Measurements from ENCODE around the gene COG5. TPM values are rescaled to one million over a fixed set of nuclear protein-coding genes. Genes with fewer than 3 reads are reported as not detected.

COG5 gene
- total and polyA plus RNA-seq, 2 of the 4 experiments (the other 2 are of a cell fraction), result 18.5 to 27.4 TPM

- ATAC-seq (ENCODE audit: low read depth) (peak; percentile 99), DNase-seq (peak; percentile 79)
- TF ChIP-seq CTCF (conservative IDR thresholded peaks at IDR 0.05; ENCODE audit: low read depth, low read length), result peak; percentile 96
- TF ChIP-seq SMC3 (IDR thresholded peaks at IDR 0.05; ENCODE audit: low read depth, low read length), result peak; percentile 97
- TF ChIP-seq POLR2A (IDR thresholded peaks at IDR 0.05; ENCODE audit: low read depth, low read length), result peak; percentile 49; the same call in 1 of the 2 replicates
- TF ChIP-seq RFX5 (IDR thresholded peaks at IDR 0.05; ENCODE audit: low read depth, low read length), result no peak
- TF ChIP-seq CHD1 (IDR thresholded peaks at IDR 0.05; ENCODE audit: low read depth, low read length), result peak; percentile 49; the same call in 1 of the 2 replicates
- TF ChIP-seq MAFK (IDR thresholded peaks at IDR 0.05; ENCODE audit: low read depth, low read length), result peak; percentile 24; the same call in 1 of the 2 replicates
- TF ChIP-seq NFE2L2 (IDR thresholded peaks at IDR 0.05; ENCODE audit: low read depth, low read length), result peak; percentile 83
- peak; percentile 98 for TF ChIP-seq RAD21 (IDR thresholded peaks at IDR 0.05; ENCODE audit: low read length)
- TF ChIP-seq MAZ (IDR thresholded peaks at IDR 0.05; ENCODE audit: borderline replicate concordance, low read depth, low read length), result no peak
- no peak overlapping the region for H3K18ac ChIP-seq (ENCODE audit: low read depth, low read length)
- no peak overlapping the region for H4K5ac ChIP-seq (ENCODE audit: low read depth, low read length)
- H4K20me1 ChIP-seq (ENCODE audit: insufficient read depth, low read length), result peaks cover 8% of the 10 kb centered on the region; the same call in 1 of the 2 replicates
- H3K56ac ChIP-seq (ENCODE audit: extremely low read depth, insufficient read depth, low read length), result no peak overlapping the region
- intact Hi-C loops (cut with micrococcal nuclease) (loop anchor here (1.0 to 5.0 kb wide), 6 partner anchors 119 to 684 kb away; partner anchors contain the start of gene BCAP29), dilution Hi-C loops (cut with HindIII; ENCODE audit: low sequenced_read_pairs, unreplicated experiment) (loop anchor here (25.0 kb wide), 1 partner anchor 249 kb away; no protein-coding TSS in a partner anchor), in situ Hi-C loops (cut with MboI; ENCODE audit: low sequenced_read_pairs) (loop anchor here (5.0 kb wide), 1 partner anchor 409 kb away; no protein-coding TSS in a partner anchor)
- no peak overlapping the region for H3K23ac ChIP-seq (ENCODE audit: low read depth, low read length)
- H4K91ac ChIP-seq (ENCODE audit: insufficient read depth, low read depth, low read length), result no peak overlapping the region
- H3K27me3 ChIP-seq (ENCODE audit: control insufficient read depth, insufficient read depth, low read length), result no peaks in the 10 kb centered on the region
- no peaks in the 10 kb centered on the region for H3K4me1 ChIP-seq (ENCODE audit: control insufficient read depth, insufficient read depth, low read length)
- H3K4me3 ChIP-seq (ENCODE audit: insufficient read depth, low read depth, low read length), result no peak overlapping the region
- ChIA-PET POLR2A (ENCODE audit: unreplicated experiment) (interaction anchor here (0.5 kb wide), 1 partner anchor 84 kb away, joined by 6 read pairs; no protein-coding TSS in a partner anchor), CTCF (interaction anchor here (0.7 to 1.9 kb wide), 7 partner anchors 9 to 411 kb away, joined by 3 to 12 read pairs (median 3); no protein-coding TSS in a partner anchor)
- no TSS peak for BruUV-seq (replicated peaks)
- no peak overlapping the region for H2BK15ac ChIP-seq (ENCODE audit: low read depth, low read length)
- no peak overlapping the region; the same call in 1 of the 2 replicates for H2AK5ac ChIP-seq (ENCODE audit: low read depth, low read length)
- H4K8ac ChIP-seq (ENCODE audit: low read depth in 2 of 2, low read length in 2 of 2), result no peak overlapping the region
- H2BK20ac ChIP-seq (ENCODE audit: low read depth, low read length), result no peak overlapping the region
- H3K36me3 ChIP-seq (ENCODE audit: control insufficient read depth, insufficient read depth, low read length), result peaks cover 2% of the 10 kb centered on the region; the same call in 1 of the 2 replicates
- H3K27ac ChIP-seq (ENCODE audit: insufficient read depth, low read length), result no peak overlapping the region
- WGBS, 2 experiments (ENCODE audit: extremely low coverage in 2 of 2, insufficient read length in 1 of 2), result no CpG with 5 or more reads among the region's 6 CpGs
- H3K14ac ChIP-seq (replicated peaks; ENCODE audit: low read depth, low read length), result no peak overlapping the region
- H3K9me1 ChIP-seq (ENCODE audit: insufficient read depth, low read length), result peaks cover 1% of the 10 kb centered on the region; the same call in 1 of the 2 replicates
- peaks cover 0 to 14% of the 10 kb centered on the region in 2 experiments; a peak in 2 of 4 replicates for H3K79me1 ChIP-seq (ENCODE audit: low read depth in 1 of 2, low read length in 2 of 2)
- no peak overlapping the region for H2AK9ac ChIP-seq (replicated peaks; ENCODE audit: low read depth, low read length, poor library complexity)
- no peak overlapping the region for H3K4ac ChIP-seq (ENCODE audit: low read depth, low read length)
- no peak overlapping the region for H3K9ac ChIP-seq (ENCODE audit: low read depth, low read length)
- H2BK120ac ChIP-seq (ENCODE audit: low read depth, low read length), result no peak overlapping the region
- no peak overlapping the region for H3K4me2 ChIP-seq (ENCODE audit: low read depth, low read length)
- H2AFZ ChIP-seq (replicated peaks; ENCODE audit: low read length, poor library complexity), result no peak overlapping the region
- no peaks in the 10 kb centered on the region for H3K9me3 ChIP-seq (ENCODE audit: control insufficient read depth, insufficient read depth, low read length)
- no peak overlapping the region for H2BK5ac ChIP-seq (ENCODE audit: low read depth, low read length, poor library complexity, severe bottlenecking)
Measured at GRCh38 chr7:107463139-107464078, 100.3 kb downstream of the COG5 start.

All from IMR-90 (cell line).